ENCODE data around the gene PEX13. TPM values are rescaled to one million over a fixed set of nuclear protein-coding genes. Genes with fewer than 3 reads are reported as not detected.
A peak's percentile ranks its signal among the peaks of the same experiment; 100 is the strongest.
"Not testable (repeated sequence)": the region's sequence is repeated elsewhere in the genome, so short reads cannot be mapped to it uniquely, and the experiment has no call there.

The PEX13 gene
- total and polyA plus RNA-seq, 5 donors = 12.4 to 23.8 (median 20.8) TPM

DNA sequence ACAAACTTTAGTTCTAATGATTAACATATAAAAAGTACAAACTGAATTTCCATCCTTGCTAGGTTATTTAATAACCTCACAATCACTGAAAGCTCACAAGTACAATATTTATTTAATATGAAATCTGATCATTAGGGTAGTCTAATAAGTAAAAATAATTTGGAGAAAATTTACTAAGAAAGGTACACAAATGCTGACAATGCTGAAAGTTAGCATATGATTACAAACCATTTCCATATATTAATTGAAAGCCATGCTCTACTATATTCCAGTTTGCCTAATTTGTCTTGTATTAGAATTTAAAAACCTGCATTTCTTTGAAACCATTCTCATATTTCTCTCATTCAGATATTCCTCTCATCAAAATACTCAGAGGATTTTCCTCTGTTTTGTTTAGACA is 8.2 kb upstream of the PEX13 start:
- no peaks in the 10 kb centered on the region for H3K27me3 ChIP-seq (ENCODE audit: control insufficient read depth, insufficient read depth)
- DNase-seq (no peak), ATAC-seq (no peak)
- no peaks in the 10 kb centered on the region for H3K4me1 ChIP-seq (ENCODE audit: control insufficient read depth, insufficient read depth, low read length)
- H3K4me3 ChIP-seq (ENCODE audit: low read length) = no peak overlapping the region
- no peaks in the 10 kb centered on the region for H3K9me3 ChIP-seq (ENCODE audit: control insufficient read depth, low read length)
- intact Hi-C loops (cut with DNase I) = no loop called here
- H3K27ac ChIP-seq (ENCODE audit: low read length) = no peak overlapping the region

DNA sequence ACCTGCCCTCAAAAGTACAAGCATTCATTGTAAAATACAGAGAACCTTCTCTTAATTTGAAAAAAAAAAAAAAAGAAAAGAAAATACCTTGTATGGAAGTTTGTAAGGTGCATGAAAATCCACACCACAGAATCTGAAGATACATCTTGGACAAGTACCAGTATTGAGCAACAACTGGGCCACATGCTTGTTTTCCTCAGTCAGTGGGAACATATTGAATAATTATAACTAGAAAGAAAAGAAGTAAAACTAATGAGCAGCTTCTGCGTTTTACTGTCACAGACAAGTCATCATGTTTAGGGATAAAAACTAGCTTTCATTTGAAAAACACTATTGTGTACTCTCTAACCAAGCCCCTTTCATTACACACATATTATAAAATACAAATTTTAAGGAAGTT is 5.8 kb upstream of the PEX13 start:
- Histone ChIP-seq H3K4me3 (ENCODE audit: low read length) (no peak overlapping the region), H3K4me1 (ENCODE audit: control insufficient read depth, insufficient read depth, low read length) (no peaks in the 10 kb centered on the region), H3K27me3 (ENCODE audit: control insufficient read depth, insufficient read depth) (no peaks in the 10 kb centered on the region), H3K27ac (ENCODE audit: low read length) (no peak overlapping the region), H3K9me3 (ENCODE audit: control insufficient read depth, low read length) (no peaks in the 10 kb centered on the region)
- intact Hi-C loops (cut with DNase I) = no loop called here
- DNase-seq (no peak), ATAC-seq (no peak)
- WGBS = 72% methylated on average over 1 of the region's 1 CpG

DNA sequence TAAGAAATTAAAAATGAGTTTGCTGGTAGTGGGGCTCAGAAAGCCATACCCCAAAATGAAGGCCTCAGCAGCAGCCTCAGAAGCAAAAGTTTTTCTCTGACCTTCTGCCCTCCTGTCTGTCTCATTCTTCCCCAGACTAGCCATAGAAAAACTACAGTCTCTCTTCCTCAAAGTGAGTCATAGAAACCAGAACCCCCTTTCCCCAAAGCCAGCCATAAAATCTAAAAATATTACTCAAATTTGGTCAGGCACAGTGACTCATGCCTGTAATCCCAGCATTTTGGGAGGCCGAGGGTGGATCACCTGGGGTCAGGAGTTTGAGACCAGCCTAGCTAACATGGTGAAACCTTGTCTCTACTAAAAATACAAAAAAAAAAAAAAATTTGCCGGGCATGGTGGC is 5.2 kb upstream of the PEX13 start:
- H3K9me3 ChIP-seq (ENCODE audit: control insufficient read depth, low read length); H3K27ac ChIP-seq (ENCODE audit: low read length); H3K27me3 ChIP-seq (ENCODE audit: control insufficient read depth, insufficient read depth); H3K4me1 ChIP-seq (ENCODE audit: control insufficient read depth, insufficient read depth, low read length); intact Hi-C loops (cut with DNase I); ATAC-seq; DNase-seq; H3K4me3 ChIP-seq (ENCODE audit: low read length): not testable (repeated sequence)
- 79% methylated on average over 2 of the region's 2 CpGs for WGBS

DNA sequence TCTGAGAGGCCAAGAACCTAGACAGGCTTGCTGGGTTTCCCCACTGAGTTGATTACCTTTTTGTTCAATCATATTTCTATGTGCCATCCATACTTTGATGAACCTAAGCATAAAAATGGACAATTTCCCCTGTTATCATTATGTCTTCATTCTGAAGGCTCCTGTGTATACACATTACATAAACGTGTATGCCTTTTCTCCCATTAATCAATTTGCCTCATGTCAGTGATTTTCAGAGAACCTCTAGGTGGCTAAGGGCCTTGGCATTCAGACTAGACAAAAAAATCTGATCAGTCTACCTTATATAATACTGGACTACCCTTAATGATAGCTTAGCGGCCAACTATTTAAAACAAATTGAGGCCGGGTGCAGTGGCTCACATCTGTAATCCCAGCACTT is 4.1 kb upstream of the PEX13 start:
- WGBS = 69% methylated on average over 3 of the region's 3 CpGs
- Histone ChIP-seq H3K27me3 (ENCODE audit: control insufficient read depth, insufficient read depth) (no peaks in the 10 kb centered on the region), H3K4me1 (ENCODE audit: control insufficient read depth, insufficient read depth, low read length) (no peaks in the 10 kb centered on the region), H3K27ac (ENCODE audit: low read length) (no peak overlapping the region), H3K4me3 (ENCODE audit: low read length) (no peak overlapping the region), H3K9me3 (ENCODE audit: control insufficient read depth, low read length) (no peaks in the 10 kb centered on the region)
- intact Hi-C loops (cut with DNase I) = no loop called here
- DNase-seq (no peak), ATAC-seq (no peak)

DNA sequence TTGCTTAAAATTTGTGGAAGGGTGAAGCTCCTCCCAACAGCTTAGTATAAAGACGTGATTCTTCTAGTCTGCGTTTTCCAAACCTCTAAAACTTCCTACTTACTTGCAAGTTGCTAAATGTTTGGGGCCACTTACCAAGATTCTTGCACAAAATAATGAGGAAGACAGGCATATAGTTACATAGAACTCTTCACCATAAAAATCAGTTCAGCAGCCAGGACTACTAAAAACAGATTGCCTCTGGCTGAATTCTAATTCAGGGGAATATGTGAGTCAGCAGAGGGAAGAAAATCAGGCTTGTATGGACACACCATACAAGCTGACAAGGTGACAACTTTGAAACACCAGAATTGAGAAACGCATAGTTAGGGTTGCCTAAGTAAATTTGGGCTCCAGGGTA is 2.8 kb upstream of the PEX13 start:
- Histone ChIP-seq H3K27ac (ENCODE audit: low read length) (no peak overlapping the region), H3K4me1 (ENCODE audit: control insufficient read depth, insufficient read depth, low read length) (no peaks in the 10 kb centered on the region), H3K4me3 (ENCODE audit: low read length) (no peak overlapping the region), H3K27me3 (ENCODE audit: control insufficient read depth, insufficient read depth) (no peaks in the 10 kb centered on the region), H3K9me3 (ENCODE audit: control insufficient read depth, low read length) (no peaks in the 10 kb centered on the region)
- intact Hi-C loops (cut with DNase I) = no loop called here
- WGBS = 67% methylated on average over 3 of the region's 3 CpGs
- no peak for DNase-seq
- ATAC-seq = no peak

DNA sequence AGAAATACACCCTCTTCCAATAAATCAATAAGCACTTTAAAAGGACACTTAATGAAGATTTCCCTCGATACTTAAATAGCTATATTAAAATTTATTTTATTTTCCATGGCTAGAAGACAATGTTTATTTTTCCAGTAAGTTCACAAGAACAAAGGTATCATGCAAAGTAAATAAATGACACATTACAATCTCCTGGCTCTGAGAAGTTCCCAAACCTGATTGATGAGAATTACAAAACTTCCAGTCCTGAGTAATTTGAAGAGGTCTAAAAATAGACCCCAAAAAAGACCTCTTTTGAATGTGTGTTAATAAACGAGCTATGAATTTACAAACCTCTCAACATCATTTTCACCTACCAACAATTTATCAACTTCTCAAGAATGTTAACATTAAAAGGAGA is 1.5 kb upstream of the PEX13 start:
- Histone ChIP-seq H3K27ac (ENCODE audit: low read length) (no peak overlapping the region), H3K4me1 (ENCODE audit: control insufficient read depth, insufficient read depth, low read length) (no peaks in the 10 kb centered on the region), H3K27me3 (ENCODE audit: control insufficient read depth, insufficient read depth) (no peaks in the 10 kb centered on the region), H3K9me3 (ENCODE audit: control insufficient read depth, low read length) (no peaks in the 10 kb centered on the region), H3K4me3 (ENCODE audit: low read length) (peak overlapping the region; percentile 88)
- ATAC-seq = no peak
- intact Hi-C loops (cut with DNase I) = no loop called here
- DNase-seq = no peak
- 46% methylated on average over 2 of the region's 2 CpGs for WGBS

DNA sequence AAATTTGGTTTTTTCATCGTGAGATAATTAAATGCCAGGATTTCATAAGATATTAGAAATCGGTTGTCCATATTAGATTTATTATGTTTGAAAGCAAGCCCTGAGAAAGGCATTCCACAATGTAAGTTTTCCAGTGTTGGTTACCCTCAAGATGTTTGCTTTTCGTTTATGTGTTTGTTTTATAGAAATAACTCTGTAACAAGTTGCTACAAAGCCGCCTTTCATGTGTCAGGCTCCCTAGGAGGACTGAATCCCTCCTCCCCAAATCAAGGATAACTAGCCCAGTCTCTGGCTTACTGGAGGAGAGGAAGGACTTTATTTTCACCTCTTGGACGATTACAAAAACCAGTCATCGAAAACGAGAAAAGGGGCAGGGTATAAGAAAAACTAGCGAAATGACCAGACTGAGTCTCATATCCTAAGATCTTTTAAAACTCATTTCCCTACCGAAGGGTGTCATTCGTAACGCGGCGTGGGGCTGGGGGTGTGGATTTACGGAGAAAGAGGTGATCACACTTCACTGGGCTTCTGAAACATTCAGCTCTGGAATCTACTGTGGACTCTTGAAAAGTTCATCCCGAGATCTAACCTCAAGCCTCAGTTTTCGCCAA is 1.0 kb upstream of the PEX13 start:
- Histone ChIP-seq H3K9me3 (ENCODE audit: control insufficient read depth, low read length) (no peaks in the 10 kb centered on the region), H3K27ac (ENCODE audit: low read length) (peak overlapping the region; percentile 25), H3K4me1 (ENCODE audit: control insufficient read depth, insufficient read depth, low read length) (no peaks in the 10 kb centered on the region), H3K27me3 (ENCODE audit: control insufficient read depth, insufficient read depth) (no peaks in the 10 kb centered on the region), H3K4me3 (ENCODE audit: low read length) (peak overlapping the region; percentile 88)
- ATAC-seq = no peak
- no peak for DNase-seq
- WGBS = 2% methylated on average over 16 of the region's 16 CpGs
- intact Hi-C loops (cut with DNase I) = no loop called here

DNA sequence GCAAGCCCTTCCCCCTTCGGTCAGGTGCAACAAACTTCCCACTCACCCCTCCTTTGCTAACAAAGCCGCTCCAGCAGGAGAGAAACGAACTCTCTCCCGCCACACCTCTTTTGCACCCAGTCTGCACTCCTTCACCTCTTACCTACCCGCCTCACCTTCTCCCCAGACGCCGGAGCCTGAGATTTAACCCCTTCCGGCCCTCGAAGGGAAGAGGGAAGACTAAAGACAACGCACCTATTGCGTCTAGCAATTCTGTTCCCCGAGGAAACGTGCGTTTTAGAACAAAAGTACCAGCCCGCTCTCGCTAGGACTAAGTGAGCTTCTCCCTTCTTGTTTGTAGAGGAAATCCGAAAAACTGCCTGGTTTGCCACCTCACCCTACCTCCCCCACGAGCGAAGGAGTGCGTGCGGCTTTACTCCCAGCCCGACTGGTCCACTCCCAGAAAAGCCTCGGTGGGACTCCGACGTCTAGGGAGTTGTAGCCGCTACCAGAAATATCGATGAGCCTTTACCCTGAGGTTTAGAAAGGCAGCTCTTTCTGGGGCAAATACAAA is 441 bp upstream of the PEX13 start:
- H3K27me3 ChIP-seq (ENCODE audit: control insufficient read depth, insufficient read depth) = no peaks in the 10 kb centered on the region
- WGBS = under 1% methylated on average over 27 of the region's 27 CpGs
- H3K9me3 ChIP-seq (ENCODE audit: control insufficient read depth, low read length) = no peaks in the 10 kb centered on the region
- peak overlapping the region; percentile 81 for H3K27ac ChIP-seq (ENCODE audit: low read length)
- H3K4me1 ChIP-seq (ENCODE audit: control insufficient read depth, insufficient read depth, low read length) = no peaks in the 10 kb centered on the region
- peak; percentile 54 to 81 (median 74) for DNase-seq
- peak; percentile 92 for ATAC-seq
- H3K4me3 ChIP-seq (ENCODE audit: low read length) = peak overlapping the region; percentile 88
- intact Hi-C loops (cut with DNase I) = no loop called here

DNA sequence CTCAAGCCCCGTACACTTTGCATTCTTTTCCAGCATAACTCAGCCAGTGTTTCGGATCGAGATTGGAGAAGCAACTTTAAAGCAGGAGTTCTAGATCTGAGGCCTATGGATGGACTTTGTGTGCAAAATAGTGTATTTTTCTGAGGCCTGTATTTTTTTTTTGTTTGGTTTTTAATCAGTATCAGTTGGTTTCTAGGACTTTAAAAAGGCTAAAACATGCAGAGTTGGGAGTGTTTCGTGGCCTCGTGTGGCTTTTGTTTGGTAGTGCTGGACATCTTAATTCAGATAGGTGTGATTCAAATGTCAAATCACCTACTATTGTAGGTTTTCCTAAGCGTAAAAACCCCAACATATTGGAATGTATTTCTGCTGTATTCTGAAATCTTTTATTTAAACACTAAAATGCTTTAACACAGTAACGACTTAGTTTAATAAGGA is 817 bp downstream of the PEX13 start:
- Histone ChIP-seq H3K9me3 (ENCODE audit: control insufficient read depth, low read length) (no peaks in the 10 kb centered on the region), H3K27me3 (ENCODE audit: control insufficient read depth, insufficient read depth) (no peaks in the 10 kb centered on the region), H3K27ac (ENCODE audit: low read length) (peak overlapping the region; percentile 81), H3K4me1 (ENCODE audit: control insufficient read depth, insufficient read depth, low read length) (no peaks in the 10 kb centered on the region), H3K4me3 (ENCODE audit: low read length) (peak overlapping the region; percentile 88)
- no peak for ATAC-seq
- DNase-seq = no peak
- intact Hi-C loops (cut with DNase I) = no loop called here
- WGBS = 2% methylated on average over 7 of the region's 7 CpGs

DNA sequence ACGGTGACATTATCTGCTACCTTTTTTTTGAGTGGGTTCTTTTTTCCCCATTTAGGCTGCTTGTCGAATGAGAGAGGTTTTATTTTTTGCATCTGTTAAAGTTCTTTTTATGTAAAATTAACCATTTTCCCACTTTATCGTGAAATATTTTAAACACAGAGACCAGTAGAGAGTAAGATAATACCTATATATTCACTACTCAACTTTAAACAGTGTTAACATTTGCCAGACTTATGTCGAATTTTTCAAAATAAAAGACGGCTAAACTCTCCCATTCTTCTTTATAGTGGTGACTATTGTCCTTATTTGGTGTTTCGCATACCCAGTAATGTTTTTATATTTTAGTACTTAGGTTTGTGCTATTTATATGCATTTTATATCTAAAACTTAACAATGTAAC is 1.3 kb downstream of the PEX13 start:
- no peaks in the 10 kb centered on the region for H3K27me3 ChIP-seq (ENCODE audit: control insufficient read depth, insufficient read depth)
- intact Hi-C loops (cut with DNase I) = no loop called here
- H3K27ac ChIP-seq (ENCODE audit: low read length) = no peak overlapping the region

DNA sequence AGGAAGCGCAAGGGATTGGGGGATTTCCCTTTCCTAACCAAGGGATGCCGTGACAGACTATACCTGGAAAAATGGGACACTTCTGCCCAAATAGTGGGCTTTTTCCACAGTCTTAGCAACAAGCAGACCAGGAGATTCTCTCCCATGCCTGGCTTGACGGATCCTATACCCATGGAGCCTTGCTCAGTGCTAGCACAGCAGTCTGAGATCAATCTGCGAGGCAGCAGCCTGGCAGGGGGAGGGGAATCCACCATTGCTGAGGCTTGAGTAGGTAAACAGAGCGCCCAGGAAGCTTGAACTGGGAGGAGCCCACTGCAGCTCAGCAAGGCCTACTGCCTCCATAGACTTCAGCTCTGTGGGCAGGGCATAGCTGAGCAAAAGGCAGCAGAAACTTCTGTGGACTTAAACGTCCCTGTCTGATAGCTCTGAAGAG is 3.7 kb downstream of the PEX13 start:
- H3K27me3 ChIP-seq (ENCODE audit: control insufficient read depth, insufficient read depth) = no peaks in the 10 kb centered on the region
- DNase-seq (no peak), ATAC-seq (no peak)
- WGBS = 81% methylated on average over 6 of the region's 6 CpGs
- H3K9me3 ChIP-seq (ENCODE audit: control insufficient read depth, low read length) = no peaks in the 10 kb centered on the region
- intact Hi-C loops (cut with DNase I) = no loop called here
- H3K4me1 ChIP-seq (ENCODE audit: control insufficient read depth, insufficient read depth, low read length) = no peaks in the 10 kb centered on the region
- H3K4me3 ChIP-seq (ENCODE audit: low read length) = no peak overlapping the region
- no peak overlapping the region for H3K27ac ChIP-seq (ENCODE audit: low read length)

More for the DNA sequence above, 1.3 kb downstream of the PEX13 start:
- no peak for ATAC-seq
- no peak for DNase-seq
- 41% methylated on average over 6 of the region's 6 CpGs for WGBS
- peak overlapping the region; percentile 88 for H3K4me3 ChIP-seq (ENCODE audit: low read length)
- no peaks in the 10 kb centered on the region for H3K4me1 ChIP-seq (ENCODE audit: control insufficient read depth, insufficient read depth, low read length)
- H3K9me3 ChIP-seq (ENCODE audit: control insufficient read depth, low read length) = no peaks in the 10 kb centered on the region

DNA sequence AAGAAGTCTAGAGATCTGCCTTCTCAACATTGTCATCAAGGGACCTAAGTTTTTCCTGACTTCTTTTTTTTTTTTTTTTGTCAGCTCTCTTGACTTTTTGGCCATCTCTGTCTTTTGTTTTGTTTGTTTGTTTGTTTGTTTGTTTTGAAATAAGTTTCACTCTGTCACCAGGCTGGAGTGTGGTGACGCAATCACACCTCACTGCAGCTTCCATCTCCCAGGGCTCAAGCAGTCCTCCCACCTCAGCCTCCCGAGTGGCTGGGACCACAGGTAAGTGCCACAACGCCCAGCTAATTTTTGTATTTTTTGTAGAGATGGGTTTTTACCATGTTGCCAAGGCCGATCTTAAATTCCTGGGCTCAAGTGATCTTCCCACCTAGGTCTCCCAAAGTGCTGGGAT is 6.2 kb downstream of the PEX13 start:
- WGBS = 84% methylated on average over 4 of the region's 4 CpGs
- ATAC-seq = no peak
- intact Hi-C loops (cut with DNase I) = no loop called here
- Histone ChIP-seq H3K4me3 (ENCODE audit: low read length) (no peak overlapping the region), H3K4me1 (ENCODE audit: control insufficient read depth, insufficient read depth, low read length) (no peaks in the 10 kb centered on the region), H3K27ac (ENCODE audit: low read length) (no peak overlapping the region), H3K27me3 (ENCODE audit: control insufficient read depth, insufficient read depth) (no peaks in the 10 kb centered on the region), H3K9me3 (ENCODE audit: control insufficient read depth, low read length) (no peaks in the 10 kb centered on the region)
- DNase-seq = no peak
